HEK293 (cell line): Measurements from ENCODE around the gene RNF227.
A peak's percentile ranks its signal among the peaks of the same experiment; 100 is the strongest.

Experiments
- GFI1B ChIP-seq: fragments of 450-650 bp; formaldehyde crosslinking; IDR thresholded peaks from 2 replicates; pipeline ENCODE4 v1.5.1; 2016; ENCODE audit warnings: missing biosample characterization, missing genetic modification characterization
- HOXC10 ChIP-seq: sonication (generic); formaldehyde crosslinking; IDR thresholded peaks from 2 replicates; pipeline ENCODE4 v1.8.1; 2023; ENCODE audit warnings: mild to moderate bottlenecking, missing genetic modification reagents
- HOXD13 ChIP-seq: sonication (generic); formaldehyde crosslinking; IDR thresholded peaks from 2 replicates; pipeline ENCODE4 v1.8.0; 2022; ENCODE audit warnings: missing genetic modification reagents, borderline replicate concordance
- IKZF3 ChIP-seq: fragments of 450-650 bp; IDR thresholded peaks from 2 replicates; pipeline ENCODE4 v1.5.0; 2018; ENCODE audit warnings: missing biosample characterization, mild to moderate bottlenecking, missing genetic modification characterization, moderate library complexity
- KLF8 ChIP-seq: fragments of 450-650 bp; formaldehyde crosslinking; IDR thresholded peaks from 2 replicates; pipeline ENCODE4 v1.5.1; 2016; ENCODE audit warnings: missing biosample characterization, missing genetic modification characterization
- MYNN ChIP-seq: fragments of 450-650 bp; formaldehyde crosslinking; IDR thresholded peaks from 2 replicates; pipeline ENCODE4 v1.5.1; 2016; ENCODE audit warnings: missing biosample characterization, missing genetic modification characterization, borderline replicate concordance
- SCRT1 ChIP-seq: fragments of 450-650 bp; formaldehyde crosslinking; IDR thresholded peaks from 2 replicates; pipeline ENCODE4 v1.5.1; 2016; ENCODE audit warnings: missing biosample characterization, missing genetic modification characterization, borderline replicate concordance
- TCF7L2 ChIP-seq: IDR thresholded peaks from 2 replicates; pipeline ENCODE4 v1.6.1; 2011; ENCODE audit warnings: low read depth, mild to moderate bottlenecking, inconsistent platforms, low read length, moderate library complexity, borderline replicate concordance
- ZNF112 ChIP-seq: fragments of 450-650 bp; formaldehyde crosslinking; IDR thresholded peaks from 2 replicates; pipeline ENCODE4 v1.5.0; 2017; ENCODE audit warnings: missing biosample characterization, missing genetic modification characterization
- ZNF121 ChIP-seq: fragments of 450-650 bp; formaldehyde crosslinking; IDR thresholded peaks from 2 replicates; pipeline ENCODE4 v1.5.1; 2016; ENCODE audit warnings: missing biosample characterization, missing genetic modification characterization
- ZNF221 ChIP-seq: fragments of 450-650 bp; formaldehyde crosslinking; IDR thresholded peaks from 2 replicates; pipeline ENCODE4 v1.5.1; 2017; ENCODE audit warnings: missing biosample characterization, missing genetic modification characterization, borderline replicate concordance
- ZNF341 ChIP-seq: fragments of 450-650 bp; formaldehyde crosslinking; IDR thresholded peaks from 2 replicates; pipeline ENCODE4; 2016; ENCODE audit warnings: low read depth, missing biosample characterization, missing genetic modification characterization
- ZNF354C ChIP-seq: fragments of 450-650 bp; formaldehyde crosslinking; IDR thresholded peaks from 2 replicates; pipeline ENCODE4 v1.5.1; 2016; ENCODE audit warnings: missing biosample characterization, missing genetic modification characterization, low read depth, borderline replicate concordance
- ZNF510 ChIP-seq: fragments of 450-650 bp; formaldehyde crosslinking; IDR thresholded peaks from 2 replicates; pipeline ENCODE4 v1.5.1; 2018; ENCODE audit warnings: mild to moderate bottlenecking, missing genetic modification characterization, missing biosample characterization; ENCODE audit not compliant: insufficient replicate concordance
- ZNF701 ChIP-seq: fragments of 450-650 bp; formaldehyde crosslinking; IDR thresholded peaks from 2 replicates; pipeline ENCODE4 v1.5.1; 2016; ENCODE audit warnings: missing biosample characterization, missing genetic modification characterization
- ZNF747 ChIP-seq: fragments of 450-650 bp; formaldehyde crosslinking; IDR thresholded peaks from 2 replicates; pipeline ENCODE4 v1.5.1; 2016; ENCODE audit warnings: missing biosample characterization, missing genetic modification characterization
- ZNF776 ChIP-seq: fragments of 450-650 bp; formaldehyde crosslinking; IDR thresholded peaks from 2 replicates; pipeline ENCODE4 v1.5.0; 2017; ENCODE audit warnings: missing biosample characterization, missing genetic modification characterization, borderline replicate concordance
- ZNF843 ChIP-seq: fragments of 450-650 bp; formaldehyde crosslinking; IDR thresholded peaks from 2 replicates; pipeline ENCODE4 v1.5.1; 2016; ENCODE audit warnings: missing biosample characterization, missing genetic modification characterization
- TF ChIP-seq, protein P1 (sequence below): fragments of 450-650 bp; formaldehyde crosslinking; IDR thresholded peaks from 2 replicates; pipeline ENCODE4 v1.5.1; 2016; ENCODE audit warnings: missing biosample characterization, missing genetic modification characterization
- TF ChIP-seq, protein P2 (sequence below): sonication (generic); formaldehyde crosslinking; IDR thresholded peaks from 2 replicates; pipeline ENCODE4 v1.8.1; 2022; ENCODE audit warnings: mild to moderate bottlenecking, moderate library complexity, missing genetic modification reagents
- TF ChIP-seq, protein P3 (sequence below): fragments of 450-650 bp; formaldehyde crosslinking; IDR thresholded peaks from 2 replicates; pipeline ENCODE4 v1.5.1; 2016; ENCODE audit warnings: missing biosample characterization, missing genetic modification characterization, borderline replicate concordance
- TF ChIP-seq, protein P4 (sequence below): fragments of 450-650 bp; formaldehyde crosslinking; IDR thresholded peaks from 2 replicates; pipeline ENCODE4 v1.5.1; 2016; ENCODE audit warnings: missing biosample characterization, missing genetic modification characterization
- TF ChIP-seq, protein P5 (sequence below): fragments of 450-650 bp; formaldehyde crosslinking; IDR thresholded peaks from 2 replicates; pipeline ENCODE4 v1.5.1; 2016; ENCODE audit warnings: missing biosample characterization, missing genetic modification characterization

Gene RNF227

DNA sequence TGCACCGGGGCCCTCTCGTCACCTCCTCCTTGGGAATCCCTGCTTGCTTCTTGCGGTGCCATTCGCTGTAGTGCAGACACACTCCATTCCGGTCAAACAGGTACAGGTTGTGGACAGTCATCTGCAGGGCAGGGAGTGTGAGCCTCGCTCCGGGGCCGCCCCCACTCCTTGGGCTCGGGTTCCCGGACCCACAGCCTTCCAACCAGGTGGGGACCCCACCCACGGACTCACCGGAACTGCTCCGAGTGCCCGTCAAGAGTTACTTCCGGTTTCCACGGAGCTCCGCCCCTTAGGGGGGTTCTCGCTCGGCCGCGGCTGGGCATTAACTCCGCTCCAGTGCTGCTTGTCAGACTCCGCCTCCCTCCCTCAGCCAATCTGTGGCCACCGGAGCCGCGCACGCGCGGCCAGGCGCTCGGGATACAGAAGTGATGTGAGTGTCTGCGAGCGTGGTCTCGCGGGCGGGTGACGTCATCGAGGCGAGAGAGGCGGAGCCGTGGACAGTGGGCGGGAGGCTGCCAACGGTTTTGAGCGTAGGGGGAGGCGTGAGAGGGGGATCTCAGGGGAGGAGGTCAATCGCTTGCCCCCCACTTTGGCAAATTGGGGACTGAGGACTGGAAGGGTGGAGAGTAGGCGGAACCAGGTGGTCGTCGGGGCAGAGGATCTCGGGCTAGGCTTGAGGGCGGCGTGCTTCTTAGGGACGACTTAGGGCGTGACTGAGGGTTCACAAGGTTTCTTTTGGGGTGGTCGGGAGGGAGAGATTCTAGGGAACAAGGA is 15.8 kb upstream of the RNF227 start, which contains the start of the genes CNTROB and TRAPPC1 (continued):
- TF ChIP-seq HOXC10 (CRISPR knock-in tag) (no peak), ZNF747 (tag by site-specific recombination) (no peak), GFI1B (tag by site-specific recombination) (0 out of 2 replicates have a peak, but pooled peaks have one; percentile 21), KLF8 (peak; percentile 93), TCF7L2 (no peak), ZNF121 (tag by site-specific recombination) (no peak), SCRT1 (no peak), ZNF776 (no peak), ZNF843 (tag by site-specific recombination) (peak; percentile 65; the same call in 1 of the 2 replicates), IKZF3 (tag by site-specific recombination) (no peak), ZNF112 (tag by site-specific recombination) (no peak), ZNF354C (no peak), ZNF701 (tag by site-specific recombination) (peak; percentile 57; the same call in 1 of the 2 replicates), HOXD13 (no peak), MYNN (no peak; the same call in 1 of the 2 replicates), ZNF510 (no peak), ZNF221 (tag by site-specific recombination) (no peak), ZNF341 (0 out of 2 replicates have a peak, but pooled peaks have one; percentile 36)
- TF ChIP-seq, protein P1, sequence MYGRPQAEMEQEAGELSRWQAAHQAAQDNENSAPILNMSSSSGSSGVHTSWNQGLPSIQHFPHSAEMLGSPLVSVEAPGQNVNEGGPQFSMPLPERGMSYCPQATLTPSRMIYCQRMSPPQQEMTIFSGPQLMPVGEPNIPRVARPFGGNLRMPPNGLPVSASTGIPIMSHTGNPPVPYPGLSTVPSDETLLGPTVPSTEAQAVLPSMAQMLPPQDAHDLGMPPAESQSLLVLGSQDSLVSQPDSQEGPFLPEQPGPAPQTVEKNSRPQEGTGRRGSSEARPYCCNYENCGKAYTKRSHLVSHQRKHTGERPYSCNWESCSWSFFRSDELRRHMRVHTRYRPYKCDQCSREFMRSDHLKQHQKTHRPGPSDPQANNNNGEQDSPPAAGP (tag by site-specific recombination), result peak; percentile 97
- TF ChIP-seq, protein P2, sequence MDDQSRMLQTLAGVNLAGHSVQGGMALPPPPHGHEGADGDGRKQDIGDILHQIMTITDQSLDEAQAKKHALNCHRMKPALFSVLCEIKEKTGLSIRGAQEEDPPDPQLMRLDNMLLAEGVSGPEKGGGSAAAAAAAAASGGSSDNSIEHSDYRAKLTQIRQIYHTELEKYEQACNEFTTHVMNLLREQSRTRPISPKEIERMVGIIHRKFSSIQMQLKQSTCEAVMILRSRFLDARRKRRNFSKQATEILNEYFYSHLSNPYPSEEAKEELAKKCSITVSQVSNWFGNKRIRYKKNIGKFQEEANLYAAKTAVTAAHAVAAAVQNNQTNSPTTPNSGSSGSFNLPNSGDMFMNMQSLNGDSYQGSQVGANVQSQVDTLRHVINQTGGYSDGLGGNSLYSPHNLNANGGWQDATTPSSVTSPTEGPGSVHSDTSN (CRISPR knock-in tag), result 0 out of 2 replicates have a peak, but pooled peaks have one; percentile 19
- TF ChIP-seq, protein P3, sequence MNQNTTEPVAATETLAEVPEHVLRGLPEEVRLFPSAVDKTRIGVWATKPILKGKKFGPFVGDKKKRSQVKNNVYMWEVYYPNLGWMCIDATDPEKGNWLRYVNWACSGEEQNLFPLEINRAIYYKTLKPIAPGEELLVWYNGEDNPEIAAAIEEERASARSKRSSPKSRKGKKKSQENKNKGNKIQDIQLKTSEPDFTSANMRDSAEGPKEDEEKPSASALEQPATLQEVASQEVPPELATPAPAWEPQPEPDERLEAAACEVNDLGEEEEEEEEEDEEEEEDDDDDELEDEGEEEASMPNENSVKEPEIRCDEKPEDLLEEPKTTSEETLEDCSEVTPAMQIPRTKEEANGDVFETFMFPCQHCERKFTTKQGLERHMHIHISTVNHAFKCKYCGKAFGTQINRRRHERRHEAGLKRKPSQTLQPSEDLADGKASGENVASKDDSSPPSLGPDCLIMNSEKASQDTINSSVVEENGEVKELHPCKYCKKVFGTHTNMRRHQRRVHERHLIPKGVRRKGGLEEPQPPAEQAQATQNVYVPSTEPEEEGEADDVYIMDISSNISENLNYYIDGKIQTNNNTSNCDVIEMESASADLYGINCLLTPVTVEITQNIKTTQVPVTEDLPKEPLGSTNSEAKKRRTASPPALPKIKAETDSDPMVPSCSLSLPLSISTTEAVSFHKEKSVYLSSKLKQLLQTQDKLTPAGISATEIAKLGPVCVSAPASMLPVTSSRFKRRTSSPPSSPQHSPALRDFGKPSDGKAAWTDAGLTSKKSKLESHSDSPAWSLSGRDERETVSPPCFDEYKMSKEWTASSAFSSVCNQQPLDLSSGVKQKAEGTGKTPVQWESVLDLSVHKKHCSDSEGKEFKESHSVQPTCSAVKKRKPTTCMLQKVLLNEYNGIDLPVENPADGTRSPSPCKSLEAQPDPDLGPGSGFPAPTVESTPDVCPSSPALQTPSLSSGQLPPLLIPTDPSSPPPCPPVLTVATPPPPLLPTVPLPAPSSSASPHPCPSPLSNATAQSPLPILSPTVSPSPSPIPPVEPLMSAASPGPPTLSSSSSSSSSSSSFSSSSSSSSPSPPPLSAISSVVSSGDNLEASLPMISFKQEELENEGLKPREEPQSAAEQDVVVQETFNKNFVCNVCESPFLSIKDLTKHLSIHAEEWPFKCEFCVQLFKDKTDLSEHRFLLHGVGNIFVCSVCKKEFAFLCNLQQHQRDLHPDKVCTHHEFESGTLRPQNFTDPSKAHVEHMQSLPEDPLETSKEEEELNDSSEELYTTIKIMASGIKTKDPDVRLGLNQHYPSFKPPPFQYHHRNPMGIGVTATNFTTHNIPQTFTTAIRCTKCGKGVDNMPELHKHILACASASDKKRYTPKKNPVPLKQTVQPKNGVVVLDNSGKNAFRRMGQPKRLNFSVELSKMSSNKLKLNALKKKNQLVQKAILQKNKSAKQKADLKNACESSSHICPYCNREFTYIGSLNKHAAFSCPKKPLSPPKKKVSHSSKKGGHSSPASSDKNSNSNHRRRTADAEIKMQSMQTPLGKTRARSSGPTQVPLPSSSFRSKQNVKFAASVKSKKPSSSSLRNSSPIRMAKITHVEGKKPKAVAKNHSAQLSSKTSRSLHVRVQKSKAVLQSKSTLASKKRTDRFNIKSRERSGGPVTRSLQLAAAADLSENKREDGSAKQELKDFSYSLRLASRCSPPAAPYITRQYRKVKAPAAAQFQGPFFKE (tag by site-specific recombination), result no peak
- TF ChIP-seq, protein P4, sequence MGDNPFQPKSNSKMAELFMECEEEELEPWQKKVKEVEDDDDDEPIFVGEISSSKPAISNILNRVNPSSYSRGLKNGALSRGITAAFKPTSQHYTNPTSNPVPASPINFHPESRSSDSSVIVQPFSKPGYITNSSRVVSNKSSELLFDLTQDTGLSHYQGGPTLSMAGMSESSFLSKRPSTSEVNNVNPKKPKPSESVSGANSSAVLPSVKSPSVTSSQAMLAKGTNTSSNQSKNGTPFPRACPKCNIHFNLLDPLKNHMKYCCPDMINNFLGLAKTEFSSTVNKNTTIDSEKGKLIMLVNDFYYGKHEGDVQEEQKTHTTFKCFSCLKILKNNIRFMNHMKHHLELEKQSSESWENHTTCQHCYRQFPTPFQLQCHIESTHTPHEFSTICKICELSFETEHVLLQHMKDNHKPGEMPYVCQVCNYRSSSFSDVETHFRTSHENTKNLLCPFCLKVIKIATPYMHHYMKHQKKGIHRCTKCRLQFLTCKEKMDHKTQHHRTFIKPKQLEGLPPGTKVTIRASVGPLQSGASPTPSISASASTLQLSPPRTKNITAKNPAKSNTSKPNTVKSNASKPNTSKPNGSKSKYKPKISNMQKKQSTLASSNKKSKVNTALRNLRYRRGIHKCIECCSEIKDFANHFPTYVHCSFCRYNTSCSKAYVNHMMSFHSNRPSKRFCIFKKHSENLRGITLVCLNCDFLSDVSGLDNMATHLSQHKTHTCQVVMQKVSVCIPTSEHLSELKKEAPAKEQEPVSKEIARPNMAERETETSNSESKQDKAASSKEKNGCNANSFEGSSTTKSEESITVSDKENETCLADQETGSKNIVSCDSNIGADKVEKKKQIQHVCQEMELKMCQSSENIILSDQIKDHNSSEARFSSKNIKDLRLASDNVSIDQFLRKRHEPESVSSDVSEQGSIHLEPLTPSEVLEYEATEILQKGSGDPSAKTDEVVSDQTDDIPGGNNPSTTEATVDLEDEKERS (tag by site-specific recombination), result no peak
- TF ChIP-seq, protein P5, sequence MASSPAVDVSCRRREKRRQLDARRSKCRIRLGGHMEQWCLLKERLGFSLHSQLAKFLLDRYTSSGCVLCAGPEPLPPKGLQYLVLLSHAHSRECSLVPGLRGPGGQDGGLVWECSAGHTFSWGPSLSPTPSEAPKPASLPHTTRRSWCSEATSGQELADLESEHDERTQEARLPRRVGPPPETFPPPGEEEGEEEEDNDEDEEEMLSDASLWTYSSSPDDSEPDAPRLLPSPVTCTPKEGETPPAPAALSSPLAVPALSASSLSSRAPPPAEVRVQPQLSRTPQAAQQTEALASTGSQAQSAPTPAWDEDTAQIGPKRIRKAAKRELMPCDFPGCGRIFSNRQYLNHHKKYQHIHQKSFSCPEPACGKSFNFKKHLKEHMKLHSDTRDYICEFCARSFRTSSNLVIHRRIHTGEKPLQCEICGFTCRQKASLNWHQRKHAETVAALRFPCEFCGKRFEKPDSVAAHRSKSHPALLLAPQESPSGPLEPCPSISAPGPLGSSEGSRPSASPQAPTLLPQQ (tag by site-specific recombination), result peak; percentile 72
